ENCODE data around the gene NKD1. TPM values are rescaled to one million over a fixed set of nuclear protein-coding genes. Genes with fewer than 3 reads are reported as not detected.

NKD1 gene
- total and polyA plus RNA-seq, 8 donors, result 12.5 to 46.9 (median 37.9) TPM

- H3K4me1 ChIP-seq, result no peaks in the 10 kb centered on the region
- no peak for DNase-seq
- H3K27me3 ChIP-seq, result no peaks in the 10 kb centered on the region
- no peak for ATAC-seq
- H3K9me3 ChIP-seq, result peaks cover 0 to 16% of the 10 kb centered on the region in 2 donors
- no peak overlapping the region for H3K4me3 ChIP-seq
- no peaks in the 10 kb centered on the region for H3K36me3 ChIP-seq
- no peak overlapping the region for H3K27ac ChIP-seq
- intact Hi-C loops (cut with DNase I), result no loop called here
- no peak for TF ChIP-seq CTCF (IDR thresholded peaks at IDR 0.05)
Measured at GRCh38 chr16:50532576-50532975, 15.6 kb upstream of the NKD1 start.

- Histone ChIP-seq H3K9me3 (peaks cover 0 to 16% of the 10 kb centered on the region in 2 donors), H3K27ac (no peak overlapping the region), H3K4me1 (no peaks in the 10 kb centered on the region), H3K27me3 (no peaks in the 10 kb centered on the region), H3K36me3 (no peaks in the 10 kb centered on the region), H3K4me3 (no peak overlapping the region)
- ATAC-seq, result no peak
- TF ChIP-seq CTCF (IDR thresholded peaks at IDR 0.05), result no peak
- DNase-seq, result no peak
- intact Hi-C loops (cut with DNase I), result no loop called here
Measured at GRCh38 chr16:50533317-50533716, 14.9 kb upstream of the NKD1 start.

- Histone ChIP-seq H3K36me3 (no peaks in the 10 kb centered on the region), H3K4me1 (no peaks in the 10 kb centered on the region), H3K4me3 (no peak overlapping the region), H3K27ac (no peak overlapping the region), H3K27me3 (no peaks in the 10 kb centered on the region), H3K9me3 (peaks cover 0 to 12% of the 10 kb centered on the region in 2 donors)
- TF ChIP-seq CTCF (IDR thresholded peaks at IDR 0.05), result no peak
- intact Hi-C loops (cut with DNase I), result no loop called here
- DNase-seq, result no peak
- ATAC-seq, result no peak
Measured at GRCh38 chr16:50534091-50534490, 14.1 kb upstream of the NKD1 start.

GRCh38 chr16:50534556-50534955, 13.6 kb upstream of the NKD1 start:
- no peak for TF ChIP-seq CTCF (IDR thresholded peaks at IDR 0.05)
- H3K27me3 ChIP-seq, result no peaks in the 10 kb centered on the region
- no peak for DNase-seq
- no peak overlapping the region for H3K27ac ChIP-seq
- no peaks in the 10 kb centered on the region for H3K4me1 ChIP-seq
- intact Hi-C loops (cut with DNase I), result no loop called here
- peaks cover 0 to 7% of the 10 kb centered on the region in 2 donors for H3K9me3 ChIP-seq
- no peak for ATAC-seq
- no peaks in the 10 kb centered on the region for H3K36me3 ChIP-seq
- no peak overlapping the region for H3K4me3 ChIP-seq

GRCh38 chr16:50534958-50535357, 13.2 kb upstream of the NKD1 start:
- intact Hi-C loops (cut with DNase I), result no loop called here
- Histone ChIP-seq H3K4me3 (no peak overlapping the region), H3K9me3 (peaks cover 0 to 3% of the 10 kb centered on the region in 2 donors), H3K4me1 (no peaks in the 10 kb centered on the region), H3K27ac (no peak overlapping the region), H3K36me3 (no peaks in the 10 kb centered on the region), H3K27me3 (no peaks in the 10 kb centered on the region)
- DNase-seq, result no peak
- no peak for ATAC-seq
- TF ChIP-seq CTCF (IDR thresholded peaks at IDR 0.05), result no peak
